SK-N-SH treated with all-trans-retinoic acid at 6 μM for 48 hours (cell line): ENCODE data around the gene SLC4A7.

Experiments used
- TF ChIP-seq, protein P1 (sequence below): fragments of 250-450 bp; sonication (Bioruptor Pico); IDR thresholded peaks from 2 replicates; pipeline ENCODE4 v1.5.0; 2020; ENCODE audit warnings: mild to moderate bottlenecking, moderate library complexity
- TF ChIP-seq, protein P2 (sequence below): fragments of 250-450 bp; sonication (Bioruptor Pico); IDR thresholded peaks from 2 replicates; pipeline ENCODE4 v1.8.0; 2020; ENCODE audit warnings: mild to moderate bottlenecking, moderate library complexity, borderline replicate concordance
- TF ChIP-seq, protein P3 (sequence below): fragments of 250-450 bp; sonication (Bioruptor Pico); IDR thresholded peaks from 2 replicates; pipeline ENCODE4 v1.8.0; 2021; ENCODE audit warnings: low read depth, mild to moderate bottlenecking, moderate library complexity, borderline replicate concordance

DNA sequence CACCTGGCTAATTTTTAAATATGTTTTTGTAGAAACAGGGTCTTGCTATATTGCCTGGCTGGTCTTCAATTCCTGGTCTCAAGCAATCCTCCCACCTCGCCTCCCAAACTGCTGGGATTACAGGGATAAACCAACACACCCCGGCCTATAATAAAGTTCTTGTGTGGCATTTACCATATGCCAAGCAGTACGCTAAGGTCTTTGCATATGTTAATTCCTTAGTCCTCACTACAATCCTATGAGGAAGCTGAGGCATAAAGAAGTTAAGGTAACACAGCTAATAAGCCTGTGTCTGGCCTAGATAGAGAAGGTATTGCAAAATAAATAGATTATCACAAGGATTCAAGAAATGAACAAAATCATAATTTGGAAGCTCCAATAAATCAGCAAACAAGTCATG, 17.6 kb upstream of the SLC4A7 start:
- TF ChIP-seq, protein P1, sequence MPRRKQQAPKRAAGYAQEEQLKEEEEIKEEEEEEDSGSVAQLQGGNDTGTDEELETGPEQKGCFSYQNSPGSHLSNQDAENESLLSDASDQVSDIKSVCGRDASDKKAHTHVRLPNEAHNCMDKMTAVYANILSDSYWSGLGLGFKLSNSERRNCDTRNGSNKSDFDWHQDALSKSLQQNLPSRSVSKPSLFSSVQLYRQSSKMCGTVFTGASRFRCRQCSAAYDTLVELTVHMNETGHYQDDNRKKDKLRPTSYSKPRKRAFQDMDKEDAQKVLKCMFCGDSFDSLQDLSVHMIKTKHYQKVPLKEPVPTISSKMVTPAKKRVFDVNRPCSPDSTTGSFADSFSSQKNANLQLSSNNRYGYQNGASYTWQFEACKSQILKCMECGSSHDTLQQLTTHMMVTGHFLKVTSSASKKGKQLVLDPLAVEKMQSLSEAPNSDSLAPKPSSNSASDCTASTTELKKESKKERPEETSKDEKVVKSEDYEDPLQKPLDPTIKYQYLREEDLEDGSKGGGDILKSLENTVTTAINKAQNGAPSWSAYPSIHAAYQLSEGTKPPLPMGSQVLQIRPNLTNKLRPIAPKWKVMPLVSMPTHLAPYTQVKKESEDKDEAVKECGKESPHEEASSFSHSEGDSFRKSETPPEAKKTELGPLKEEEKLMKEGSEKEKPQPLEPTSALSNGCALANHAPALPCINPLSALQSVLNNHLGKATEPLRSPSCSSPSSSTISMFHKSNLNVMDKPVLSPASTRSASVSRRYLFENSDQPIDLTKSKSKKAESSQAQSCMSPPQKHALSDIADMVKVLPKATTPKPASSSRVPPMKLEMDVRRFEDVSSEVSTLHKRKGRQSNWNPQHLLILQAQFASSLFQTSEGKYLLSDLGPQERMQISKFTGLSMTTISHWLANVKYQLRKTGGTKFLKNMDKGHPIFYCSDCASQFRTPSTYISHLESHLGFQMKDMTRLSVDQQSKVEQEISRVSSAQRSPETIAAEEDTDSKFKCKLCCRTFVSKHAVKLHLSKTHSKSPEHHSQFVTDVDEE: no peak
- TF ChIP-seq, protein P2, sequence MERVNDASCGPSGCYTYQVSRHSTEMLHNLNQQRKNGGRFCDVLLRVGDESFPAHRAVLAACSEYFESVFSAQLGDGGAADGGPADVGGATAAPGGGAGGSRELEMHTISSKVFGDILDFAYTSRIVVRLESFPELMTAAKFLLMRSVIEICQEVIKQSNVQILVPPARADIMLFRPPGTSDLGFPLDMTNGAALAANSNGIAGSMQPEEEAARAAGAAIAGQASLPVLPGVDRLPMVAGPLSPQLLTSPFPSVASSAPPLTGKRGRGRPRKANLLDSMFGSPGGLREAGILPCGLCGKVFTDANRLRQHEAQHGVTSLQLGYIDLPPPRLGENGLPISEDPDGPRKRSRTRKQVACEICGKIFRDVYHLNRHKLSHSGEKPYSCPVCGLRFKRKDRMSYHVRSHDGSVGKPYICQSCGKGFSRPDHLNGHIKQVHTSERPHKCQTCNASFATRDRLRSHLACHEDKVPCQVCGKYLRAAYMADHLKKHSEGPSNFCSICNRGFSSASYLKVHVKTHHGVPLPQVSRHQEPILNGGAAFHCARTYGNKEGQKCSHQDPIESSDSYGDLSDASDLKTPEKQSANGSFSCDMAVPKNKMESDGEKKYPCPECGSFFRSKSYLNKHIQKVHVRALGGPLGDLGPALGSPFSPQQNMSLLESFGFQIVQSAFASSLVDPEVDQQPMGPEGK: no peak
- TF ChIP-seq, protein P3, sequence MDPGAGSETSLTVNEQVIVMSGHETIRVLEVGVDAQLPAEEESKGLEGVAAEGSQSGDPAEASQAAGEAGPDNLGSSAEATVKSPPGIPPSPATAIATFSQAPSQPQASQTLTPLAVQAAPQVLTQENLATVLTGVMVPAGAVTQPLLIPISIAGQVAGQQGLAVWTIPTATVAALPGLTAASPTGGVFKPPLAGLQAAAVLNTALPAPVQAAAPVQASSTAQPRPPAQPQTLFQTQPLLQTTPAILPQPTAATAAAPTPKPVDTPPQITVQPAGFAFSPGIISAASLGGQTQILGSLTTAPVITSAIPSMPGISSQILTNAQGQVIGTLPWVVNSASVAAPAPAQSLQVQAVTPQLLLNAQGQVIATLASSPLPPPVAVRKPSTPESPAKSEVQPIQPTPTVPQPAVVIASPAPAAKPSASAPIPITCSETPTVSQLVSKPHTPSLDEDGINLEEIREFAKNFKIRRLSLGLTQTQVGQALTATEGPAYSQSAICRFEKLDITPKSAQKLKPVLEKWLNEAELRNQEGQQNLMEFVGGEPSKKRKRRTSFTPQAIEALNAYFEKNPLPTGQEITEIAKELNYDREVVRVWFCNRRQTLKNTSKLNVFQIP (CRISPR knock-in tag): no peak
